ENCODE data around the gene MYO10.

DNA sequence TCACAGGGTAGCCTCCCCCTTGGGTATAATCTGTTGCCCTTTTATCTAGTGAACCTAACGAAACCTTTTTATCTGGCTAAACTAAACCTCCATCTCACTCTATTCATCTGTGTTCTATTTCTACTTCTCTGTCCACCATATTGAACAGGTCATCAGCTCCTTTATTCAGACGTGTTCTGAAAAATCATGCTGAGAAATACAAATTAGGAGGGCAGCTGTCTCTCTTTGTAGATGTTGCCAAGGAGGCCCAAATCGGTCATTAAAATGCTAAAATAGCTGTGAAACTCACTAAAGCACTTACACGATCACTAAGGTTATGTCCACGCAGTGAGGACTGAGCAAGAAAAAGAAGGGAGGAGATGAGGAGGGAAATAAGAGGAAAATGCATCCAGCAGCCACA is 203.7 kb downstream of the MYO10 start:
- TF ChIP-seq ZNF274 (IDR thresholded peaks at IDR 0.05; ENCODE audit: borderline replicate concordance, extremely low read depth, low read length) (no peak), POLR2AphosphoS5 (IDR thresholded peaks at IDR 0.05; ENCODE audit: low read depth, low read length) (no peak), TBP (IDR thresholded peaks at IDR 0.05; ENCODE audit: low read depth, low read length) (no peak), POLR2A (IDR thresholded peaks at IDR 0.05; ENCODE audit: control extremely low read depth in 1 of 2, low read depth in 2 of 2, low read length in 2 of 2) (no peak), MAX (IDR thresholded peaks at IDR 0.05) (no peak), EP300 (IDR thresholded peaks at IDR 0.05; ENCODE audit: borderline replicate concordance in 1 of 2, low read depth in 2 of 2, low read length in 2 of 2) (no peak), RNF2 (IDR thresholded peaks at IDR 0.05; ENCODE audit: borderline replicate concordance, low read depth, low read length, missing control alignments, poor library complexity, severe bottlenecking) (no peak), FOSL1 (IDR thresholded peaks at IDR 0.05; ENCODE audit: insufficient read depth, low read depth, low read length) (no peak), SAP30 (IDR thresholded peaks at IDR 0.05; ENCODE audit: insufficient read depth, insufficient replicate concordance, low read length) (no peak), GABPA (IDR thresholded peaks at IDR 0.05; ENCODE audit: borderline replicate concordance, insufficient read depth, low read length) (no peak), CREB1 (IDR thresholded peaks at IDR 0.05) (no peak), SIN3A (conservative IDR thresholded peaks at IDR 0.05 in 1 of 2, IDR thresholded peaks at IDR 0.05 in 1 of 2; ENCODE audit: low read depth in 1 of 2, low read length in 2 of 2) (no peak)
- TF ChIP-seq, protein P1, sequence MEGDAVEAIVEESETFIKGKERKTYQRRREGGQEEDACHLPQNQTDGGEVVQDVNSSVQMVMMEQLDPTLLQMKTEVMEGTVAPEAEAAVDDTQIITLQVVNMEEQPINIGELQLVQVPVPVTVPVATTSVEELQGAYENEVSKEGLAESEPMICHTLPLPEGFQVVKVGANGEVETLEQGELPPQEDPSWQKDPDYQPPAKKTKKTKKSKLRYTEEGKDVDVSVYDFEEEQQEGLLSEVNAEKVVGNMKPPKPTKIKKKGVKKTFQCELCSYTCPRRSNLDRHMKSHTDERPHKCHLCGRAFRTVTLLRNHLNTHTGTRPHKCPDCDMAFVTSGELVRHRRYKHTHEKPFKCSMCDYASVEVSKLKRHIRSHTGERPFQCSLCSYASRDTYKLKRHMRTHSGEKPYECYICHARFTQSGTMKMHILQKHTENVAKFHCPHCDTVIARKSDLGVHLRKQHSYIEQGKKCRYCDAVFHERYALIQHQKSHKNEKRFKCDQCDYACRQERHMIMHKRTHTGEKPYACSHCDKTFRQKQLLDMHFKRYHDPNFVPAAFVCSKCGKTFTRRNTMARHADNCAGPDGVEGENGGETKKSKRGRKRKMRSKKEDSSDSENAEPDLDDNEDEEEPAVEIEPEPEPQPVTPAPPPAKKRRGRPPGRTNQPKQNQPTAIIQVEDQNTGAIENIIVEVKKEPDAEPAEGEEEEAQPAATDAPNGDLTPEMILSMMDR (IDR thresholded peaks at IDR 0.05; ENCODE audit: control extremely low read depth in 1 of 3, insufficient read depth in 1 of 3, low read depth in 1 of 3, low read length in 3 of 3) = no peak
- TF ChIP-seq, protein P2, sequence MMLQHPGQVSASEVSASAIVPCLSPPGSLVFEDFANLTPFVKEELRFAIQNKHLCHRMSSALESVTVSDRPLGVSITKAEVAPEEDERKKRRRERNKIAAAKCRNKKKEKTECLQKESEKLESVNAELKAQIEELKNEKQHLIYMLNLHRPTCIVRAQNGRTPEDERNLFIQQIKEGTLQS (IDR thresholded peaks at IDR 0.05; ENCODE audit: insufficient read depth, low read depth, low read length) = no peak
